Neural cell (in vitro differentiated cells): ENCODE results near the gene TTC21A. TPM values are rescaled to one million over a fixed set of nuclear protein-coding genes. Genes with fewer than 3 reads are reported as not detected.

Experiments used
- H2AFZ ChIP-seq: fragments of 200-600, 300-800 bp; sonication (generic), shearing (Covaris generic); 2 replicates; pipeline ENCODE4 v1.6.0; 2014; ENCODE audit warnings: low read depth, mild to moderate bottlenecking, antibody characterized with exemption, low read length, moderate library complexity
- H3F3A ChIP-seq: fragments of 200-600 bp; shearing (Covaris generic); 2 replicates; pipeline ENCODE4 v1.6.1; 2016; ENCODE audit warnings: mild to moderate bottlenecking, moderate library complexity, mixed read lengths, antibody characterized with exemption, low read length; ENCODE audit not compliant: insufficient read depth, poor library complexity, severe bottlenecking
- H3K27ac ChIP-seq: fragments of 200-600, 300-800 bp; sonication (generic), shearing (Covaris generic); 2 replicates; pipeline ENCODE4 v1.5.1; 2014; ENCODE audit warnings: mild to moderate bottlenecking, low read length, moderate library complexity
- H3K27me3 ChIP-seq: fragments of 300-800, 200-600 bp; sonication (generic), shearing (Covaris generic); 2 replicates; pipeline ENCODE4 v1.6.0; 2014; ENCODE audit warnings: mild to moderate bottlenecking, low read depth, low read length, moderate library complexity; ENCODE audit not compliant: insufficient read depth
- H3K36me3 ChIP-seq: fragments of 300-800, 200-600 bp; sonication (generic), shearing (Covaris generic); 2 replicates; pipeline ENCODE4 v1.5.1; 2014; ENCODE audit warnings: mild to moderate bottlenecking, antibody characterized with exemption, low read length, moderate library complexity; ENCODE audit not compliant: insufficient read depth
- H3K4me2 ChIP-seq: fragments of 300-800, 200-600 bp; sonication (generic), shearing (Covaris generic); 2 replicates; pipeline ENCODE4 v1.6.0; 2014; ENCODE audit warnings: mild to moderate bottlenecking, low read length
- H3K4me3 ChIP-seq: fragments of 300-800, 200-600 bp; sonication (generic), shearing (Covaris generic); 2 replicates; pipeline ENCODE4 v1.5.1; 2014; ENCODE audit warnings: mild to moderate bottlenecking, low read length, moderate library complexity
- H3K79me2 ChIP-seq: fragments of 200-600 bp; shearing (Covaris generic); replicated peaks from 2 replicates; pipeline ENCODE4 v1.6.0; 2014; ENCODE audit warnings: mild to moderate bottlenecking, low read length, moderate library complexity; ENCODE audit not compliant: insufficient read depth
- H3K9ac ChIP-seq: fragments of 300-800, 200-600 bp; sonication (generic), shearing (Covaris generic); 2 replicates; pipeline ENCODE4 v1.6.1; 2016; ENCODE audit warnings: mild to moderate bottlenecking, low read length, mixed read lengths
- H3K9me2 ChIP-seq: fragments of 200-600 bp; shearing (Covaris generic); 2 replicates; pipeline ENCODE4 v1.6.1; 2016; ENCODE audit warnings: mild to moderate bottlenecking, low read length, mixed read lengths; ENCODE audit not compliant: insufficient read depth
- H3K9me3 ChIP-seq: fragments of 200-600, 300-800 bp; sonication (generic), shearing (Covaris generic); 2 replicates; pipeline ENCODE4 v1.6.1; 2016; ENCODE audit warnings: mild to moderate bottlenecking, mixed run types, low read length, moderate library complexity, mixed read lengths
- H4K20me1 ChIP-seq: fragments of 200-600 bp; shearing (Covaris generic); 2 replicates; pipeline ENCODE4 v1.6.1; 2016; ENCODE audit warnings: mild to moderate bottlenecking, mixed run types; ENCODE audit not compliant: insufficient read depth
- CTCF ChIP-seq: fragments of 450-650 bp; IDR thresholded peaks from 2 replicates; pipeline ENCODE4 v1.5.1; 2014; ENCODE audit warnings: antibody characterized with exemption, mild to moderate bottlenecking, moderate library complexity; ENCODE audit not compliant: poor library complexity, severe bottlenecking
- EP300 ChIP-seq: fragments of 450-650 bp; conservative IDR thresholded peaks from 2 replicates; pipeline ENCODE4 v1.6.1; 2014; ENCODE audit warnings: antibody characterized with exemption, mild to moderate bottlenecking, moderate library complexity; ENCODE audit not compliant: poor library complexity, severe bottlenecking
- EZH2 ChIP-seq: fragments of 200-600, 300-800 bp; shearing (Covaris generic), sonication (generic); IDR thresholded peaks from 2 replicates; pipeline ENCODE4 v1.6.1; 2014; ENCODE audit warnings: antibody characterized with exemption, low read length, borderline replicate concordance, mild to moderate bottlenecking; ENCODE audit not compliant: insufficient read depth, poor library complexity, severe bottlenecking
- MXI1 ChIP-seq: fragments of 450-650 bp; conservative IDR thresholded peaks from 2 replicates; pipeline ENCODE4 v1.6.1; 2014; ENCODE audit warnings: antibody characterized with exemption, mild to moderate bottlenecking; ENCODE audit not compliant: poor library complexity, severe bottlenecking
- POLR2AphosphoS5 ChIP-seq: IDR thresholded peaks from 2 replicates; pipeline ENCODE4 v1.6.1; 2012
- RAD21 ChIP-seq: fragments of 450-650 bp; conservative IDR thresholded peaks from 2 replicates; pipeline ENCODE4 v1.6.1; 2014; ENCODE audit warnings: antibody characterized with exemption, mild to moderate bottlenecking, moderate library complexity
- REST ChIP-seq: IDR thresholded peaks from 2 replicates; pipeline ENCODE4 v1.6.1; 2012; ENCODE audit warnings: borderline replicate concordance
- SMC3 ChIP-seq: fragments of 450-650 bp; conservative IDR thresholded peaks from 2 replicates; pipeline ENCODE4 v1.6.1; 2014; ENCODE audit warnings: antibody characterized with exemption, mild to moderate bottlenecking, moderate library complexity; ENCODE audit not compliant: poor library complexity
- TAF1 ChIP-seq: IDR thresholded peaks from 2 replicates; pipeline ENCODE4 v1.6.1; 2012; ENCODE audit warnings: low read depth
- polyA plus RNA-seq: library from polyadenylated mRNA; depleted of rRNA; stranded (reverse); fragments of >200 nt; gene quantifications from 2 replicates; pipeline ENCODE4 v1.2.3, GENCODE V29; 2014

The TTC21A gene
- polyA plus RNA-seq, 1 donor from 2014 or later, result 6.2 TPM

DNA sequence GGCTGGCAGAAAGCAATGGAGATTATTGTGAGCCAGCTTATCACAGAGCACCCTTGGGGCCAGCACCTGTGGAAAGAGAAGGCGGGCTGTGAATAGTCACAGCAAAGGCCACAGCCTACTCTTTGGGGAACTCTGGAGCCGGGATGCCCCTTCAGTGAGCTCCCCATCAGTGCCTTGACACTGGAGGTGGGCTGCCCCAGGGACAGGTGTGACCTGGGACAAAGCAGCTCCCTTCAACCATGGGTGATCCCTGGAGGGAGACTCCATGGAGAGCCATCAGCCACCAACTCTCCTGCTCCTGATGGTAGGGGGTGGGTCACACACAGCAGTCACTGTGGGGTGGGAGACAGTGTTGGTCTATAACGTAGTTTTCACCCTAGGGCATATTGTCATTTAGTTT lies 5.8 kb downstream of the TTC21A start:
- no peak overlapping the region for H2AFZ ChIP-seq

DNA sequence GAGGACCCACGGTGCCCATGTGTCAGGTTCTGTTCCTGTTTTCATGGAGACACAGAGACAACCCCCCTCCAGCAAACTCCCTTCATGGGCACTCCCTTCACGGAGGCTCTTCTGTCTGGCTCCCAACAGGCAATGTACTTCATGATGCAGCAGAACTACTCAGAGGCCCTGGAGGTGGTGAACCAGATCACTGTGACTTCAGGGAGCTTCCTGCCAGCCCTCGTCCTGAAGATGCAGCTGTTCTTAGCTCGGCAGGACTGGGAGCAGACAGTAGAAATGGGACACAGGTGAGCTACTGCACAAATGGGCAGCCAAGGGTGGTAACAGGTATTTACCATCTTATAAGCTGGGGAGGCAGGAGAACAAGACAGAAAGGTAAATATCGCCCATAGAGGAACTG lies 7.0 kb downstream of the TTC21A start:
- H3K27me3 ChIP-seq, result no peaks in the 10 kb centered on the region
- H3K27ac ChIP-seq, result no peak overlapping the region
- H3K9me3 ChIP-seq, result no peaks in the 10 kb centered on the region
- H3K4me3 ChIP-seq, result no peak overlapping the region
- H3K9ac ChIP-seq, result no peak overlapping the region
- H2AFZ ChIP-seq, result no peak overlapping the region
- no peaks in the 10 kb centered on the region for H3K9me2 ChIP-seq
- no peaks in the 10 kb centered on the region for H3K36me3 ChIP-seq
- H4K20me1 ChIP-seq, result no peaks in the 10 kb centered on the region
- no peak overlapping the region for H3K4me2 ChIP-seq
- no peaks in the 10 kb centered on the region for H3F3A ChIP-seq
- H3K79me2 ChIP-seq, result no peaks in the 10 kb centered on the region
- TF ChIP-seq EZH2 (no peak), TAF1 (no peak), RAD21 (no peak), REST (no peak), CTCF (no peak), MXI1 (no peak)

More for the DNA sequence above, 5.8 kb downstream of the TTC21A start:
- no peaks in the 10 kb centered on the region for H4K20me1 ChIP-seq
- no peak overlapping the region for H3K27ac ChIP-seq
- H3K27me3 ChIP-seq, result no peaks in the 10 kb centered on the region
- H3F3A ChIP-seq, result no peaks in the 10 kb centered on the region
- no peak overlapping the region for H3K4me2 ChIP-seq
- no peak for TF ChIP-seq POLR2AphosphoS5
- no peak for TF ChIP-seq RAD21
- TF ChIP-seq TAF1, result no peak
- no peak for TF ChIP-seq EZH2
- no peak for TF ChIP-seq MXI1
- TF ChIP-seq EP300, result no peak
- TF ChIP-seq CTCF, result no peak
- TF ChIP-seq REST, result no peak
- no peak for TF ChIP-seq SMC3
- no peaks in the 10 kb centered on the region for H3K36me3 ChIP-seq
- H3K79me2 ChIP-seq, result no peaks in the 10 kb centered on the region
- H3K9me2 ChIP-seq, result no peaks in the 10 kb centered on the region
- H3K9me3 ChIP-seq, result no peaks in the 10 kb centered on the region
- H3K4me3 ChIP-seq, result no peak overlapping the region
- H3K9ac ChIP-seq, result no peak overlapping the region
